Inflammatory macrophage treated with lipopolysaccharide for 4 hours (primary cell): ENCODE results near the gene CTNNA2.

Source experiments
- DNase-seq: peaks from one replicate; pipeline ENCODE4 v3.0.0-alpha.2; 2020

The CTNNA2 gene

GRCh38 chr2:80670763-80671162, 1157.9 kb downstream of the CTNNA2 start:
- no peak for DNase-seq

GRCh38 chr2:80687524-80687923, 1174.7 kb downstream of the CTNNA2 start:
- no peak for DNase-seq

DNA sequence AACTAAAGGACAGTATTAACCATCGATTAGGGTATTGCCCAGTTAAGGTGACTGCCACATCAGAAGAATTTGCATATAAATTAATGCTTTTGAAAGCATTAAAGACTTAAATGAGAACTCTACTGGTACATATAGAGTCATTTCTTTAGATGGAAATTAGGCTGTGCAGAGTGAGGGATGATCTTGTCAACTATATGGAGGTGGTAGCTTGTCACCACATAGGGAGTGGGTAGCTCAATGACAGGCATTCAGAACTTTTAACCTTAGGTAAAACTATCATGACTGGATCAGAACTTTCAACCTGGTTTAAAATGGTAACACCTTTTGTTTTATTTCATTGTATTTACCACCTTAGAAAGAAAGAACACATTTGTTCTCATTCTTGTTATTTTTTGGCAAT, 1176.3 kb downstream of the CTNNA2 start:
- DNase-seq = no peak
